AG09309 (cell line): ENCODE measurements around the gene RNF207.

ENCODE experiments used
- DNase-seq: peaks from one replicate; pipeline ENCODE4 v3.0.0-alpha.2; 2010; ENCODE audit warnings: low read depth
- H3K4me3 ChIP-seq: 2 replicates; pipeline ENCODE4 v1.5.1; 2011; ENCODE audit warnings: mild to moderate bottlenecking, low read depth, low read length, moderate library complexity; ENCODE audit not compliant: control insufficient read depth
- TF ChIP-seq, protein P1 (sequence below): IDR thresholded peaks from 2 replicates; pipeline ENCODE4 v1.5.1; 2011; ENCODE audit warnings: mild to moderate bottlenecking, low read depth, low read length, inconsistent platforms; ENCODE audit not compliant: insufficient read depth, control insufficient read depth; ENCODE audit errors: missing control alignments

RNF207 gene

DNA sequence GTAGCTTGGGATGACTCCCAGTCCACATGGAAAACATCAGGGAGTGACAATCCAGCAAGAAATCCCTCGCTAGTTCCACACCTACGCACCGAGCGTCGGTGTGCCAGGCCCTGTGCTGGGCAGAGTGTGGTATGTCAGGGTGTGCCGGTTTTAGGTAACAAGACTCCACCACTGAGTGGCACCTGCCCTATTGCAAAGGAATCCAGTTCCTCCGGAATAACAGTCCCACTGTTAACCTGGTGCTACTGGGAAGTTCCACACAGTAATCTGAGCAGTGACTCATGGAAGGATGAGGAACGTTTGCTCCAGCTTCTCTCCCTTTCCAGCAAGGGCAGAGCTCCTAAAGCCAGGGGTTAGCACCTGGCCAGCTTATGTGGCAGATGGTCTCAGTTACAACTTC is 14.3 kb downstream of the RNF207 start:
- TF ChIP-seq, protein P1, sequence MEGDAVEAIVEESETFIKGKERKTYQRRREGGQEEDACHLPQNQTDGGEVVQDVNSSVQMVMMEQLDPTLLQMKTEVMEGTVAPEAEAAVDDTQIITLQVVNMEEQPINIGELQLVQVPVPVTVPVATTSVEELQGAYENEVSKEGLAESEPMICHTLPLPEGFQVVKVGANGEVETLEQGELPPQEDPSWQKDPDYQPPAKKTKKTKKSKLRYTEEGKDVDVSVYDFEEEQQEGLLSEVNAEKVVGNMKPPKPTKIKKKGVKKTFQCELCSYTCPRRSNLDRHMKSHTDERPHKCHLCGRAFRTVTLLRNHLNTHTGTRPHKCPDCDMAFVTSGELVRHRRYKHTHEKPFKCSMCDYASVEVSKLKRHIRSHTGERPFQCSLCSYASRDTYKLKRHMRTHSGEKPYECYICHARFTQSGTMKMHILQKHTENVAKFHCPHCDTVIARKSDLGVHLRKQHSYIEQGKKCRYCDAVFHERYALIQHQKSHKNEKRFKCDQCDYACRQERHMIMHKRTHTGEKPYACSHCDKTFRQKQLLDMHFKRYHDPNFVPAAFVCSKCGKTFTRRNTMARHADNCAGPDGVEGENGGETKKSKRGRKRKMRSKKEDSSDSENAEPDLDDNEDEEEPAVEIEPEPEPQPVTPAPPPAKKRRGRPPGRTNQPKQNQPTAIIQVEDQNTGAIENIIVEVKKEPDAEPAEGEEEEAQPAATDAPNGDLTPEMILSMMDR: no peak
- no peak overlapping the region for H3K4me3 ChIP-seq
- no peak for DNase-seq

DNA sequence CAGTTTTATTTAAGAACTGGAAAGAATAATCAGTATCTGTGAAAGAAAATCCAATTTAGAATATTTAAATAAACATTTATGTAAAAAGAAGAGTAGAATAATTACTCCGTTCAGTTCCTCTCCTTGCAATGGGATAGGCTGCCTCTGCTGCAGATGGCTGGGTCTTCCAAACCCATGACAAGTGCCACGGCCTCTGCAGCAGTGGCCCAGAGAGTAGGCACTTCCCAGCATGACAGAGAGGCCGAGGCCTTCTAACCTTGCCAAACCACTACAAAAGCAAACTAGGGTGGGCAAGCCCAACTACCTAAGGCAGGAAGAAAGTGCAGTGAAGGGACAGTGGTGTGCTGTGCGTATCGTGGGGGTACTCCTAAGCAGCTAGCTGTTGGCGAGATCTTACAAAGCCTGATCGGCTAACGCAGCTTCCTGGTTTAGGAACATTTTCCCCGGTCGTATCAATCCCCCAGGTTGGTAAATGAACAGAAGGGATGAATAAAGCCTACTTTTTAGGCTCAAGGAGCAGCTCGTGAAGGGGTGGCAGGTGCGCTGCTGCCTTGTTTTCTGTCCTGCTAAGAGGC is 15.4 kb downstream of the RNF207 start:
- no peak for DNase-seq
- H3K4me3 ChIP-seq: no peak overlapping the region
- TF ChIP-seq, protein P1: no peak

GRCh38 chr1:6222636-6223035 is 16.7 kb downstream of the RNF207 start:
- TF ChIP-seq, protein P1: no peak
- no peak for DNase-seq
- no peak overlapping the region for H3K4me3 ChIP-seq

GRCh38 chr1:6223617-6224016 is 17.7 kb downstream of the RNF207 start:
- H3K4me3 ChIP-seq: no peak overlapping the region
- no peak for DNase-seq
- TF ChIP-seq, protein P1: no peak

GRCh38 chr1:6224718-6225117 is 18.8 kb downstream of the RNF207 start:
- TF ChIP-seq, protein P1: no peak
- H3K4me3 ChIP-seq: no peak overlapping the region
- DNase-seq: no peak

DNA sequence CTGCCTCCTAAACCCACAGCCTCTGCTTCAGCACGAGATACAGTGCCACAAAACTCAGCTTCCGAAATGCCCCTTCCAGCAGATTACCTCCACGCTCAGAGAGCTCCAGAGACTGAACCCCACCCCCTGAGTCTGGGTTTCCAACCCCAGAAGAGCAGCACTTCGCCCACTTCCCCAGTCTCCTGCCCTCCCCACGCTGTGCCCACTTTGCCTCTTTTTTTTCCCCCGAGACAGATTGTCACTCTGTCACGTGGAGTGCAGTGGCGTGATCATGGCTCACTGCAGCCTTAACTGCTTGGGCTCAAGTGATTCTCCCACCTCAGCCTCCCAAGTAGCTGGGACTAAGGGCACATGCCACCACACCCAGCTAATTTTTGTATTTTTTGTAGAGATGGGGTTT is 19.7 kb downstream of the RNF207 start:
- no peak for DNase-seq
- no peak overlapping the region for H3K4me3 ChIP-seq
- TF ChIP-seq, protein P1: no peak

DNA sequence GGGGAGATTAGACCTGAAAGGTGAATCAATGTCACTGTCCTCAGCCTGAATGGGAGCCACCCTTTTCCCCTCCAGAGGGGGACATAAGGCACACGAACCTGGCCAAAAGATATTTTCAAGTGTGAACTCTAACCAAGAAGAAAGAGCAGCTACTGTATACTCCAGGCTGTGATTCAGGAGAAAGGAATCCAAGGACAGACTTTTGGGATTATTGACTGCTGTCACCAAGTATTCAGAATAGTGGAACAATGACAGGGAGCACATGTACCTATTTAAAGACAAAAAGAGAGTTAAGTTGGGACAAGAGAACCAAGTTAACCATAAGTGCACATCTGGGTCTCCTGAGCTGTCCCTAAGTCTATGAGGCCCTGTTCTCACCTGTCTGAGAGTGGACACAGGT is 27.5 kb downstream of the RNF207 start:
- DNase-seq: no peak
- TF ChIP-seq, protein P1: no peak
- H3K4me3 ChIP-seq: no peak overlapping the region
